Measurements from ENCODE around the gene ADAMTS2. TPM values are rescaled to one million over a fixed set of nuclear protein-coding genes. Genes with fewer than 3 reads are reported as not detected.

The ADAMTS2 gene
- total and polyA plus RNA-seq, 2 experiments from 2014 or later, result 1.6 to 8.1 TPM

- Histone ChIP-seq H3K79me2 (replicated peaks; ENCODE audit: insufficient read depth) (no peaks in the 10 kb centered on the region), H3K9me2 (ENCODE audit: insufficient read depth) (no peaks in the 10 kb centered on the region), H4K20me1 (replicated peaks; ENCODE audit: insufficient read depth) (no peaks in the 10 kb centered on the region), H3K4me1 (ENCODE audit: insufficient read depth) (no peaks in the 10 kb centered on the region), H3K27me3 (ENCODE audit: insufficient read depth) (no peaks in the 10 kb centered on the region), H3K36me3 (ENCODE audit: insufficient read depth) (no peaks in the 10 kb centered on the region), H3F3A (replicated peaks; ENCODE audit: low read depth) (no peaks in the 10 kb centered on the region), H3K4me3 (no peak overlapping the region), H2AFZ (no peak overlapping the region), H3K27ac (ENCODE audit: low read depth) (no peak overlapping the region), H3K4me2 (no peak overlapping the region)
- no peak for DNase-seq (ENCODE audit: low spot score)
- Mint-ChIP-seq H3K27me3 (ENCODE audit: insufficient read depth, low read depth, poor library complexity) (peaks cover 7% of the 10 kb centered on the region), H3K4me1 (no peaks in the 10 kb centered on the region), H3K36me3 (ENCODE audit: low read depth) (no peaks in the 10 kb centered on the region), H3K27ac (no peak overlapping the region), H3K9me3 (peaks cover 14% of the 10 kb centered on the region), H3K4me3 (no peak overlapping the region)
- TF ChIP-seq CREB1 (CRISPR knock-in tag; IDR thresholded peaks at IDR 0.05; ENCODE audit: low read depth), result no peak
- no peak for TF ChIP-seq POLR2AphosphoS5 (IDR thresholded peaks at IDR 0.05; ENCODE audit: low read depth)
- no peak for TF ChIP-seq NANOG (IDR thresholded peaks at IDR 0.05; ENCODE audit: borderline replicate concordance)
- TF ChIP-seq ZNF462 (CRISPR knock-in tag; IDR thresholded peaks at IDR 0.05), result no peak
- no peak for TF ChIP-seq ZNF331 (CRISPR knock-in tag; IDR thresholded peaks at IDR 0.05; ENCODE audit: low read depth)
- no peak for ATAC-seq
Measured at GRCh38 chr5:179382486-179382885, 37.2 kb upstream of the ADAMTS2 start.

DNA sequence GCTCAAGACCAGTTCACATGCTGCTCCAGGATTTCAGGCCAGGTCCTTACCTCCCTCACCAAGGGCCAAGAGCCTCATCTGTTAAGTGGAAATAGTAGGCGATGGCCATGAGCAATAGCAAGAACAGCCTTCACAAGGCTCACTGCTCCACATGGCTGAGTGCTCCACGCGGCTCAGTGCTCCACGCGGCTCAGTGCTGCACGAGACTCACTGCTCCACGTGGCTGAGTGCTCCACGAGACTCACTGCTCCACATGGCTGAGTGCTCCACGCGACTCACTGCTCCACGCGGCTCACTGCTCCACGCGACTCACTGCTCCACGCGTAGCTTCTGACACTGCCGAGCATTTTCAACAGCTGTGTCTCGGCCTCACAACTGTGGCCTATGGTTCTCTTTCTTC lies 36.4 kb upstream of the ADAMTS2 start:
- no peaks in the 10 kb centered on the region for H3K4me1 ChIP-seq (ENCODE audit: insufficient read depth)
- H3K36me3 Mint-ChIP-seq (ENCODE audit: low read depth), result no peaks in the 10 kb centered on the region
- H3K4me3 Mint-ChIP-seq, result no peak overlapping the region
- H3K27me3 ChIP-seq (ENCODE audit: insufficient read depth), result no peaks in the 10 kb centered on the region
- ATAC-seq (no peak), DNase-seq (ENCODE audit: low spot score) (no peak)
- no peak overlapping the region for H2AFZ ChIP-seq
- peaks cover 7% of the 10 kb centered on the region for H3K27me3 Mint-ChIP-seq (ENCODE audit: insufficient read depth, low read depth, poor library complexity)
- no peak overlapping the region for H3K4me3 ChIP-seq
- no peak overlapping the region for H3K27ac ChIP-seq (ENCODE audit: low read depth)
- no peaks in the 10 kb centered on the region for H3K36me3 ChIP-seq (ENCODE audit: insufficient read depth)
- no peaks in the 10 kb centered on the region for H4K20me1 ChIP-seq (replicated peaks; ENCODE audit: insufficient read depth)
- no peaks in the 10 kb centered on the region for H3K9me2 ChIP-seq (ENCODE audit: insufficient read depth)
- H3F3A ChIP-seq (replicated peaks; ENCODE audit: low read depth), result no peaks in the 10 kb centered on the region
- H3K27ac Mint-ChIP-seq, result no peak overlapping the region
- peaks cover 13% of the 10 kb centered on the region for H3K9me3 Mint-ChIP-seq
- no peaks in the 10 kb centered on the region for H3K79me2 ChIP-seq (replicated peaks; ENCODE audit: insufficient read depth)
- no peak overlapping the region for H3K4me2 ChIP-seq
- H3K4me1 Mint-ChIP-seq, result no peaks in the 10 kb centered on the region; the same call in 2 of the 3 replicates
- TF ChIP-seq CREB1 (CRISPR knock-in tag; IDR thresholded peaks at IDR 0.05; ENCODE audit: low read depth), result no peak
- TF ChIP-seq ZNF331 (CRISPR knock-in tag; IDR thresholded peaks at IDR 0.05; ENCODE audit: low read depth), result no peak
- TF ChIP-seq ZNF114 (CRISPR knock-in tag; IDR thresholded peaks at IDR 0.05), result no peak
- no peak for TF ChIP-seq EZH2 (IDR thresholded peaks at IDR 0.05; ENCODE audit: low read depth, unreplicated experiment)
- TF ChIP-seq NANOG (IDR thresholded peaks at IDR 0.05; ENCODE audit: borderline replicate concordance), result no peak
- no peak for TF ChIP-seq POLR2AphosphoS5 (IDR thresholded peaks at IDR 0.05; ENCODE audit: low read depth)
- TF ChIP-seq JUNB (IDR thresholded peaks at IDR 0.05; ENCODE audit: unreplicated experiment), result no peak
- TF ChIP-seq CTCF (conservative IDR thresholded peaks at IDR 0.05; ENCODE audit: low read depth in 2 of 2), result no peak

Data from GM23338 (cell line).